HG02571 (cell line): ENCODE measurements around the gene MSI2.

Experiments
- ATAC-seq: cut with Tn5 transposase; IDR thresholded peaks from one replicate; pipeline ENCODE4 v1.9.1; 2021; ENCODE audit warnings: mild to moderate bottlenecking, moderate library complexity; ENCODE audit not compliant: unreplicated experiment

MSI2 gene

DNA sequence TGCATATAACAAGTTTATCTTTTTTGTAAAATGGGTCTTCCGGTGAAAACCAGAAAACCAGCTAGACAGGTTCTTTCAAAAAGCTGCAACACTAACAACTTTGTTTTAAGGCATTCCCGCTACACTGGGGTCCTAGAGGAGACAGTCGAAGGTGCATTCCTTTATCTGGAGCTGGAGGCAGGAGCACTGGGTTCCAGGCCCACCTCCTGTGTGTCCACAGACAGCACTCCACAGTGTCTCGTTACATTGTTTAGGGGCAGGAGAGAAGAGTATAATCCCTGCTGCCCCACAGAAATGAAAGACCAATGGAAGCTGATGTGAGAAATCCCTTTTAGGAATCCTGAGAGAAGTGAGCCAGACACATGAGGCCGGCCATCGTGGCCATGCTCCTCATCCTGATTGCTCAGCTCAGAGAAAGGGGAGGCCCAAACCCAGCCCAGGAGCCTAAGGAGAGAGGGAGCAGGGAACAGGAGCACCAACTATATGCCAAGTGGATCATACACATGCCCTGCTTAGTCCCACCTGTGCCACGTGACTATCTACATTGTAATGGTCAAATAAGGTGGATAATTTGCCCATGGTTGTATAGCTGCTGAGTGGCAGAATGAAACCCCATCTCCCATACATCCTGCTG, 429.3 kb downstream of the MSI2 start:
- no peak for ATAC-seq

DNA sequence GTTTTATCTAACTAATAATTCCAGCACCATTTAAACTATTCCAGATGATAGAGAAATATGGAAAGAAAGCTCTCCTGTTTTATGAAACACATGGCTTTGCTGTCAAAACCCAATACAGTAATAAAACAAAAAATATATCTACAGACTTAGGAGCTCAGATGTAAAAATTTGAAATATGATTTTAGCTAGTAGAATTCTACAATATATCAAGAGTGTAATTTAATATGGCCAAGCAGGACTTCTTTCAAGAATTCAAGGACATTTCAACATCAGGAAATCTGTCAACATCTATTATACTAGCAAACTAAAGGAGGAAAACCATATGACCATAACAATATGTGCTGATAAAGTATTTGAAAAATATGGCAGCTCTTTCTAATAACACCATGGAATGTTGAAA, 431.3 kb downstream of the MSI2 start:
- ATAC-seq: no peak

DNA sequence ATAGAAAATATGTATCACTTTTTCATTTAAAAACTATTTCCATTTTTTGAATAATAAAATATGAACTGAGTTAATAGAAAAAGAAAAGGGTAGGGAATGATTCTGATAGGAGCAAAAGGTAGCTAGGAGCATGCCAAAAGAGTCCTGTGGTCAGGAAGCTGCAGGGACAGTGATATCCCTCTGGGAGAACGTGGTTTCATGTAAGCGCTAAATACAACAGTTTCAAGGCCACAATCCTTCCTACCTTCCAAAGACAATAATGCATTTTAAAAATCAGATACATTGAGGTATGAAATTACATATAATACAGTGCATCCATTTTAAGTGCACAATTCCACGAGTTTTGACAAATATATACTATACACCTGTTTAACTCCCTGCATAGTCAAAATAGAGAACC, 432.9 kb downstream of the MSI2 start:
- ATAC-seq: no peak

DNA sequence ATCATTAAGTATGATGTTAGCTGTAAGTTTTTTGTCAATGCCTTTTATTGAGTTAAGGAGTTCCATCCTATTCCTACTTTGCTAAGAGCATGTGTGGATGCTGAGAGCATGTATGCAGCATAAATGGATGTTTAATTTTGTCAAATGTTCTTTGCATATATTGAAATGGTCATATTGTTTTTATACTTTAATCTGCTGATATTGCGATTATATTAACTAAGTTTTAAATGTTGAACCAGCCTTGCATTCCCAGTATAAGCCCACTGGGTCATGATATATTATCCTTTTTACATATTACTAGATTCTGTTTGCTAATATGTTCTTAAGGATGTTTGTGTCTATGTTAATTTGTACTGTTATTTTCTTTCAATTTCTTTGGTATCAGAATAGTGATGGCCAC, 435.6 kb downstream of the MSI2 start:
- no peak for ATAC-seq

DNA sequence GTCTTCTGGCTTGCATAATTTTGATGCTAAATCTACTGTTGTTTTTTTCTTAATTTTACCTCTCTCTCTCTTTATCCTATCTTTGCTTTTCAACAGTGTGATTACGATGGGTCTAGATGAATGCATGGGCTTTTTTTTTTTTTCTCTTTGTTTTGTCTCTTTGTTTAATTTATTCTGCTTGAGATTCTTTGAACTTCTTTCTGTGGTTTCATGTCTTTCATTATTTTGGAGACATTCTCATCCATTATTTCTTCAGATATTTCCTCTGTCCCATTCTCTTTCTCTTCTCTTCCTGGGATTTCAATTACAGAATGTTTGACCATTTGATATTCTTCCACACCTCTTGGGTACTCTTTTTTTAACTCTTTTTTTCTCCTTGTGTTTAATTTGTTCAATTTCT, 436.4 kb downstream of the MSI2 start:
- no peak for ATAC-seq

DNA sequence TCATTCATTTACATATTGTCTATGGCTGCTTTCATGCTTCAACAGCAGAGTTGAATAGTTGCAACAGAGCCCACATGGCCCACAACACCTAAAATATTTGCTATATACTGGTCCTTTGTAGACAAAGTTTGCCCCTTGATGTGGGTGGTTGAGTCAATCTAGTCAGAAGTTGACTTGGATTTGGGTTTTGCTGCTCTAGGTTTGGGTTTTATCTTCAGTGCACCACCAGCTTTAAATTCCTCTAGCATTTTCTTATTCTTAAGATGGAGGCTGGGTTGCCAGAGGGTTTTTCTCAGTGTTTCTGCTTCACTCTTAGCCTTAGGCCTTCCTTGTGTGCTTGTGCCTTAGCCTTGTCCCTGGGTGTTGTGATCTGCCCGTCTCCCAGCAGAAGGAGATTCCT, 437.7 kb downstream of the MSI2 start:
- ATAC-seq: no peak

DNA sequence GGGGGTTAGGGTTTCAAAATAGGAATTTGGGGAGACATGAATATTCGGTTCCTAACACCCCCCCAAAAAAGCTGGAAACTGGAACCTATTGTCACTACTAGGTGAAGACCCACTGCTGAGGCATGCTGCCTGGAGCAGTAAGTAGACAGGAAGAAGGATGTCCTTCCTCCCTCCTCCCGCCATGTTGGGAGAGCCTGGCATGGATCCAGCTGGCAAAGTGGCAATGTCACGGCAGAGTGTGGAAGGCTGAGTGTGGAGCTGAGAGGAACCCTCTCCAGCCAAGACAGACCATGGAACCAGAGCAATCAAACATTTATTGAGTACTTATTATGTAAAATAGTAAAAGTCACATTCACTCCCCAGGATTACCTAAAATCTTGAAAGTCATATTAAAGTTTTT, 439.7 kb downstream of the MSI2 start:
- no peak for ATAC-seq

DNA sequence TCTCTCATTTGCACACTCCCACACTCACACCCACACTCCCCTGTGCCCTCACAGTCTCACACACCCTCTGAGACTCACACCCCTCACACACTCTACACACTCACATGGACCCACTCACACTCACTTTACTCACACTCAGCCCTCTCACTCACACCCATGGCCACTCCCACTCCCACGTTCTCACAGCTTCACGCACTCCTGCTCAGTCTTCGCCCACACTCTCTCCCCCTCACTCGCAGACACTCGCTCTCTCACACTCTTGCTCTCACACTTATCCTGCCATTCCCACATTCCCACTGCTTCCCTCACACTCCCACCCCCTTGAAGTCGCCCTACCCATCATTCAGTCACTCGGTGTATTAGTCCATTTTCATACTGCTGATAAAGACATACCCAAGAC, 440.9 kb downstream of the MSI2 start:
- no peak for ATAC-seq

DNA sequence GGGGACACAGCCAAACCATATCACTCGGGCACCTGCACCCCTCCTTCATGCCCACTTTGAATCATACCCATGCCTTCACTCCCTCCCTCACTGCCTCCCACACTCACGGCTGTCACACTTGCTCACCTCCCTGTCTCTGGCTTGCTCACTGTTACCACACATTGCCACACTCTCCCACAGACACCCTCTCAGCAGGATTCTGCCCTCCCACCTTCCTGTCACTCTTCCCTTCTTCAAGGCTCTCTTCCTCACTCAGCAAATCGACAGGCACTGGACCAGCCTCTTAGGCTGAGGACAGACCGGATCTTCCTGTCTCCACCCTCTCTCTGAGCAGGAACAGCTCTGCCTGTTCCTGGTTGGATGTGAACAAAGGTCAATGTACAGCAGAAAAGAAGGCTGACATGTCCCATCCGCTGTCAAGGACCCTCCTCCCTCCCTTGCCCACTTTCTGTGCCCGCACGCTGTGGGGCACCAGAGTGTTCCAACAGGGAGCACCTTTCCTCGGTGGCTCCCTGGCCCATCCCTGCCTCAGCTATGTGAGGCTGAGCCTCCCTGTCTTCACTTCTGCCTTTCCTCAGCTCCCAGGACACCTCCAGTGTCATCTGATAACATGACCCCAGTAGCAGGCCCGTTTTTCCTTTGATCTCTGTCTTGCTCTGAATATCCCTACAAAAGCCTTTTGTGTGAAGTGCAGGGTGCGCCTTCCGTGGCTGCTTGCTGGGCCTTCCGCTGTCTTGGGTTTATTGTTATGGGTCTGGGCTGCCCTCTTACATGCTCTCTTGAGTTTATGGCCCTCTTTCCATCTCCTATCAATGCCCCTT, 441.8 kb downstream of the MSI2 start:
- ATAC-seq: no peak

DNA sequence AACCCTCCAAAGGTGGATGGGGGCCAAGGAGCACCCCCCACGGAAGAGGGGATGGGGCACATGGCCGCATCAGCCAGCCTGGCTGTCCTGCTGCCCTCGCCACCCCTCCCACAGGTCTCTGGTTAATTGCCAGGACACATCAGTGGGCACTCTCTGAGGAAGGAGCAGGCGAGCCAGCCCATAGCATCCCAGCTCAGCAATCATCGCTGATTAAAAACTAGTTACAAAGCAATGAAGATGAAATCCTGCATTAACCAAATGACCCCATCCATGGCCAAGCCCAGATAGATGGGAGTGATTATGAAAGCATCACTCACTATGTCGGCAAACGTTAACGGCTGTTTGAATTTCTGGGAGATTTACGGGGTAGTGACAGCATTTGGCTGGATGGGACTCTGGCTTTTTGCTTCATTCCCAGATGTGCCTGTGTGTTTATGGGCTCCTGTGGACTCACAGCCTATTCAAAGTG, 443.5 kb downstream of the MSI2 start:
- ATAC-seq: no peak

DNA sequence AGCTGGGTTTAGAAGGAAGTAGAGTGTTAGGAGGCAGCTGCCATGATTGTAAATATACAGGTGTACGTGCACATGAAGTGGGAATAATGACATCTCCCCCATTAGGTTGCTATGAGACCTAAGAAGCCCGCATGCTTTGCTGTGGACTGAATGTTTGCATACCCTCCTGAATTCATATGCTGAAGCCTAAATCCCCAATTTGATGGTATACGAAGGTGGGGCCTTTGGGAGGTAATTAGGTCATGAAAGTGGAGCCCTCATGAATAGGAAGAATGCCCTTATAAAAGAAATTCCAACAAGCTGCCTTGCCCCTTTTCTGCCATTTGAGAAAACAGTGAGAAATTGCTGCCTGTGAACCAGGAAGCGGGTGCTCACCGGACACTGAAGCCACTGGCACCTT, 444.8 kb downstream of the MSI2 start:
- ATAC-seq: no peak

DNA sequence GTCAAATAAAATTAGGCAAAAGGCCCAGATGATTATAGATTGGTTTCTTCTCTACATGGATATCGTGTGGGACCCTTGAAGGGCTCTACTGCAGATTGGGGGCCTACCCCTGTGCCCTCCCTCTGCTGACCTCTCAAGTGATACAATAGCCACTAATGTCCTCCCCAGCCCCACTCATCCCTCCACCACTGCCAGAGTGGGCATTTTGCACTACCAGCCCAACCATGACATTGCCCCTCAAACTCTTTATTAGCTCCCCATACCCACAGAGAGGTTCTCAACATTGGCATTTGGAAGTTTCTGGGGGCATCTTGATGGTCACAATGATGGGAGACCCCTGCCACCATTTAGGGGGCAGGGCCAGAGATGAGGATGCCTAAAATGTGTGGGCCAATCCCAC, 446.9 kb downstream of the MSI2 start:
- ATAC-seq: no peak

DNA sequence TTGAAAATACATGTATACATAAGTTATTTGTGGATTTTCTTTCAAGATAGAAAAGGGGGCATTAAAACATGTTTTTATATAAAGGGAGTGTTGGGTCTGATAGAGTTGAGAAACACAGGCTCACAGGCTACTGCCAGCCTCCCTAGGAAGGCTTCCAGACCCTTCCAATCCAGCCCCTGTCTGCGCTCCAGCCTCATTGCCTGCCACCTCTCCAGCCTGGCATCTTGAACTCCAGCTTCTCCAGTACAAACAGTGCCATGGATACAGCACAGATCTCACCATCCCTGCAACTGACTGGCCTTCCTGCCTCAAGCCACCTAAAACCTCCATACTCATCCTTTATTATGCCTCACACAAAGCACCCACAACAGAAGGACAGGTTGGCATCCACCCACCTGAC, 448.1 kb downstream of the MSI2 start:
- ATAC-seq: no peak

DNA sequence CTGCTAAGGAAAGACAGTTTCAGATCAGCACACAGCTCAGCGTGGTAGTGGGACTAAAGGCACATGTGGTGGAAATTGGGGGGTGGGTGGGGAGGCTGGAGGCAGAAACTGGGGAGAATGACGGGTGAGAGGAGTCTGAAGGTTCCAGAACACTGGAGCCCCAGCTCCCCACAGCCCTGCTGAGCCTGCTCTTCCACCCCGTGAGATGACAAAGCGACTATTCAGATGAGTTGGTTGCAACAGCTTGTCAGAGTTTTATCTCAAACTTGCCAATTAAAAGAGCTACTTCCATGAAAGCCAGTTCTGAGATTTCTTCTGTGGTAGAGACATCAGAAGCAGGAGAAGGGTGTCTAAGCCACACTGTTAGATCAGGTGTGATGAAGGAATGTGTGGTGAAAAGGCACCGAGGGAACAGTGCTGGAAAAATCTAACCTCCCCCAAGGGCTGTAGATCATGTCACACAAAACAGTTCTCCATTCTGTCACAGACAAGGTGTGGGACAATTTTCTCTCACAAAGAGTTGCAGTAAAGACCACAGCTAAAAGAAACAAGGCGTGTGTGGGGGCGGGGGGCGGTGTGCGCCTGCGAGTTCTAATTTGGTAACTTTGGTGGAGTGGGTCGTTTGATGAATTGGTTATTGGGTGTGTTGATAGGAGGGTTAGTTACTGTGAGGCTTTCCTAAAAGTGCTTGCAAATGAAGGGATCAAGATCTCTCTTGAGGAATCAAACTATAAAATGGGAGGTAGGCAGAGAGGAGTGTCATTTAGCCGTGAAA, 449.8 kb downstream of the MSI2 start:
- ATAC-seq: no peak

DNA sequence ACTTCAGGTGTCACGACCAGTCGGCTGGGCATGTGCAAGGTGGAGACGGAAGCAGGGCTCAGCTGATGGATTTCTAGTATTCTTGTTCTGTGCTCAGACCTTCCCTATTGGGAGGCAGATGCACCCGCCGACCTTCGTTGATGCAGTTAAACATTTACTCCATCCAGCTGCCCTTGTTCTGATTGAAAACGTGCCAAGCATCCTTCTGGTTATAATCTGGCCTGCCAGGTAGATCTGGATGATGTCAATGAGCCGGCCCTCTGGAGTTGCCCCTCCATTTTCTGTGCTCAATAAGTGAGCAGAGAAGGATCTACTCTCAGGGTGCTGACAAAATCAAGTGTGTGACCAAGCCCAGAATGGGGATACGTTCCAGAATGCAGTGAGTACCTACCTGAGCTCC, 450.4 kb downstream of the MSI2 start:
- no peak for ATAC-seq

DNA sequence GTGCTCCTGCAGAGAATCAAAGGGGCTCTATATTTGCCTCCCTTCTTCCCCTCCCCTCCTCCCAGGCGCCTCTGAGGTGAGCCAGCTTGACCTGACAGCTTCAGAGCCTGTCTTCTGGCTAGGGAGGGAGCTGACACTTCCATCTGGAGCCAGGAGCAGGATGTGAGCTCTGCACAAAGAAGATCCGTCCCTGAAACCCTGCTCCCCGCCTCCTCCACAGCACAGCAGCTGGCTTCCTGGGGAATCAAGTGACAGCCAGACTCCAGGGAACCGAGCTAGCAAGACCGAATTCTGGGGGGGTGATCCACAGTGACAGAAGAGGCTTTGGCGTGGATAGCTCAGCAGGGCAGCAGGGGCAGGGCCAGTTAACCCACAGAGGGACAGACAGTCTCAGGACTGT, 451.6 kb downstream of the MSI2 start:
- no peak for ATAC-seq

DNA sequence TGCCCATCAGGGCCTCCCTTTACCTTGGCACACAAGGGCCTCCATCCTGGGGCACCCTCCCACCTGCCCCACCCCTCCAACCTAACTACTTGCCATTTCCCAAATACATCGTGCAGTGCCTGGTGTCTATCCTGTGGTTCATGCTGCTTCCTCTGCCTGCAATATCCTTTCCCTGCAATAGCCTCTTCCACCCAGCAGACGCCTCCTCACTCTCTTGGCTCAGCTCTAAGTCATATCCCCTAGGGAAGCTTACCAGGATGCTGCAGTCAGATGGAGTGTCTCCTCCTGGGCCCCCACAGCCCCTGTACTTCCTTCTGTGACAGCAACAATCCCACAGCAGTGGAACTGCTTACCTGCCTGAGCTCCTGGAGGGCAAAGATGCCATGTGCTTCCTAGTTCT, 452.1 kb downstream of the MSI2 start:
- ATAC-seq: no peak

DNA sequence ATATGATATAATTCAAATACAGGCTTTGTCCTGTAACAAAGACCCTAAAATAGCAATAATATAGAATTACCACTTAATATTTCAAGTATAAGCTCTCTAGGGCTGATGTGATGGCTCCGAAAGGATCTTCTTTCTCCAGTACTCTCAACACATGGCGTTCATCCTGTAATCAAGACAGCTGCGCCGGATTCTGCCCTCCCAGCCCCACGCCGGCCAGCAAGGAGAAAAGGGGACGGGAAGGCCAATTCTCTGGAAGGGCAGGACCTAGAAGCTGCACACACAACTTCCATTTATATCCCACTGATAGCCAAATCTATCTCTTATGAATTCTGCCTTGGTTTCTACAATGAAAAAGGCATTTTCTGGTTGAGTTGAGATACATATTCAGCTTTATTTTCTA, 456.8 kb downstream of the MSI2 start:
- ATAC-seq: no peak

DNA sequence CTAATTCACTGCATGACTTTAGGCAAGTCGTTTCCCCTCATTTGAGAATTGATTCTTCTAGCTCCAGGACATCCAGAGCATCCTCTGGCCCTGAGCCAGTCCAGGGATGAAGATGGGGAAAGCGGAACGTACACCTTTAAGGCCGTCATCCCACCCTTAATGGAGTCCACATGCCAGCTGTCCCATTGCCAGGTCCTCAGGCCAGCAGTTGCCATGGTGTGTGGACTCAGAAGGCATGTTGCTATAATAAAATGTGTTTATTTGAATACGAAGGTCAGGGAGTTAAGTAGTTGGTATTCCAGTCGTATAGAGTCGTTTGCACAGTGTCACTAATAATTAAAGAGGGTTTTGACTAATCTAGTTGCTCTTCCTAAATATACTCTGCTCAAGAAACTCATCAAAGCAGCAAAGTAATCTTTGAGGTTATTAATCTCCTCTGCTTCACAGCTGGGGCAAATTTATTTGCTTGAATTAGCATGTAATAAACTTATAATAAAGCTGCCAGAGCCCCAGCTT, 458.4 kb downstream of the MSI2 start:
- ATAC-seq: no peak

DNA sequence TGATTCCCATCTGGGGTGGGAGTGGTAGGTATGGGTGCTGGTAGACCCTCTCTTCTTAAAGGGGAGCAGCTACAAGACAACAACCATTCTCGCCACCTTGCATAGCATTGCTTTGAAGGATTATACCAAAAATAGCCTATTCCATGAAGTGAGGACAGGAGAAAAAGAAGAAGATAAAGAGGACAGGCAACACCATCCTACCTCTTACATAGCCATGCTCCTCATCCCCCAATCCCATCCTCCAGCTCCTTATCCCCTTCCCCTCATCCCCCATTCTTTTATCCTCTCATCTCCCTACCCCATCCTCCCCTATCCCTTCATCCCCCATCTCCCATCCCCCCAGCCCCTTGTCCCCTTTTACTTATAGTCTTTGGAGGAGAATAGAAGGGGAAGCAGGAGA, 459.7 kb downstream of the MSI2 start:
- ATAC-seq: no peak

DNA sequence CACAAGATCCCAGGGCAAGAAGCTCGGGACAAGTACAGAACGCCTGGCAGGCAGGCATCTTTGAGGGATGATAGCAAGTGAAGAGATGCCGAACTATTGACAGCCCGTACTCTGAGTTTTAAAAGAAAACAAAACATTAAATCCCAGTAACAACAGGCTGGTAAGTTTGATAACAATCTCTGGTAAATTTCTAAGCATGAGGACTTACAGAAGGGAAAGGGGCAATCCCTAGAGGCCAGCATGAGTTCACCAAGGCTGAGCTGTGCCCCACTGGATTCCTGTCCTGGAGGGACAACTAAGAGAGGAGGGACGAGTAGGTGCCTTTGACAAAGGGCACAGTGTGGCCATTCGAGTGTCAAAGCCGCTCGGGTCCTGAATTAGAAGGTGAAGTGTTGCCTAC, 462.6 kb downstream of the MSI2 start:
- ATAC-seq: no peak
